Activated CD8-positive, alpha-beta memory T cell treated with anti-CD3 and anti-CD28 coated beads for 4 hours (primary cell): ENCODE measurements around the gene SUFU.

Experiments
- DNase-seq, 2 donors: peaks; one replicate each; pipeline ENCODE4 v3.0.0-alpha.2; 2020; ENCODE audit warnings: low read depth in 2 of 2

Gene SUFU

DNA sequence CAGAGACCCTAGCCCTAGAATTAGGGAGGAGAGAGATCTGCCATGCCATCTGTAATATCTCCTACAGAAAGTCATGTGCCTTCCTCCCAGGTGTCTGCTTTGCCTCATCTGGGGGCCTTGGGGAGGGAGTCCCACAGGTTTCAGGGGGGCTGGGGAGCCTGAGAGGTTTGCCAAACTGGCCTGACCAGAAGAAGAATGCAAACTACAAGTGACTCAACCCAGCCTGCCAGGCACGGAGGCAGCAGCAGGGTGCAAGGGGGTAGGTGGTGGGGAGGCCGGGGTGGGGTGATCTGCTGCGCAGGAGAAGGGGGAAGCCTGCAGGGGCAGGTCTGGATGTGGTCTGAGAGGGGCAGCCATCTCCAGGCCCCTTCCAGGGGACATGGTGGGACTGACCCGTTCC, 130.9 kb downstream of the SUFU start:
- DNase-seq: no peak

DNA sequence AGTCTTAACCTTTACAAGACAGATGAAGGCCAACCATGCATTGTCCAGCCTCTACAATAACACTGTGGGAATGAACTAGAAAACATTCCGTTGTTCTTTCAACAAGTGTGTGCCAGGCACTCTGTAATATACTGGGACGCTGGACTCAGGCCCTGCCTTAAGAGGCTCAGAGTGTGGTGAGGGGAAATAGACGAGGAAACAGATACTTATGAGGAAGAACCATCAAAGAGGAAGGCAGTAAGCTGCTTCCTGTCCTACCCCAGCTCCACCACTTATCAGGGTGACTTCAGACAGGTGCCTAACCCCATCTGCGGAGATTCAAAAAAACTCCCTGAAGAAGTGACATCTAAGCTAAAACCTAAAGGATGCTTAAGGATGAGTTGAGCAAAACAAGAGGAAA, 131.6 kb downstream of the SUFU start:
- DNase-seq: no peak

DNA sequence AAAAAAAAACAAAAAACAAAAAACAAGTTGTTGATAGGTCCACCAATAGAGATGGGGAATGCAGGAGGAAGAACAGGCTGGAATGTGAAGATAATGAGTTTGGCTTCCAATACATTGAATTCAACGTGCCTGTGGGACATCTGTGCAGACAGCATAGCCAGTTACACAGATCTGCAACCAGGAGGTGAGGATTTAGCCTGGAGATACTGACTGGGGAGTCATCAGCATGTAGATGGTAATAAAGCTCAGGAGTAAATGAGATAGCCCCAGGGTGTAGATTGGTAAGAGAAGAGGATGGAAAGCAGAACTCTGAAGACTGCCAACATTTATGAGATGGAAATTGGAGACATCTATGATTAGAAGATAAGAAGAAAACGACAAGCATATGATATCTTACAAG, 135.8 kb downstream of the SUFU start:
- no peak for DNase-seq

DNA sequence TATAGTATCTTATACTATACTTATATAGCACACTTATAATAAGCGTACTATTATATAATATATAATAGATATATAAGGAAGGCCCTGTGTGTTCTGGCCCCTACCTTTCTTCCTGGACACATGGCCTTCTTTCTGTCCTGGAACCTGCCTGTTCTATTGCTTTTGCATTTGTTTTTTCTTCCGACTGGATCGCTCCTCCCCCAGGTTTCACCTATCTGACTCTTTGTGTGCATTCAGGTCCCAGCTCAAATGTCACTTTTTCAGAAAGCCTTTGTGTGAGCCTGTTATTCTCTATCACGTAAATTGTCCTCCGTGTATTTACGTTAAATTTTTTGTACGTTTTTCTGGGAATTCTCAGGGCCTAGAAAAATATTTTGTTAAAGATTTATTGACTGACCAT, 137.6 kb downstream of the SUFU start:
- DNase-seq: no peak

DNA sequence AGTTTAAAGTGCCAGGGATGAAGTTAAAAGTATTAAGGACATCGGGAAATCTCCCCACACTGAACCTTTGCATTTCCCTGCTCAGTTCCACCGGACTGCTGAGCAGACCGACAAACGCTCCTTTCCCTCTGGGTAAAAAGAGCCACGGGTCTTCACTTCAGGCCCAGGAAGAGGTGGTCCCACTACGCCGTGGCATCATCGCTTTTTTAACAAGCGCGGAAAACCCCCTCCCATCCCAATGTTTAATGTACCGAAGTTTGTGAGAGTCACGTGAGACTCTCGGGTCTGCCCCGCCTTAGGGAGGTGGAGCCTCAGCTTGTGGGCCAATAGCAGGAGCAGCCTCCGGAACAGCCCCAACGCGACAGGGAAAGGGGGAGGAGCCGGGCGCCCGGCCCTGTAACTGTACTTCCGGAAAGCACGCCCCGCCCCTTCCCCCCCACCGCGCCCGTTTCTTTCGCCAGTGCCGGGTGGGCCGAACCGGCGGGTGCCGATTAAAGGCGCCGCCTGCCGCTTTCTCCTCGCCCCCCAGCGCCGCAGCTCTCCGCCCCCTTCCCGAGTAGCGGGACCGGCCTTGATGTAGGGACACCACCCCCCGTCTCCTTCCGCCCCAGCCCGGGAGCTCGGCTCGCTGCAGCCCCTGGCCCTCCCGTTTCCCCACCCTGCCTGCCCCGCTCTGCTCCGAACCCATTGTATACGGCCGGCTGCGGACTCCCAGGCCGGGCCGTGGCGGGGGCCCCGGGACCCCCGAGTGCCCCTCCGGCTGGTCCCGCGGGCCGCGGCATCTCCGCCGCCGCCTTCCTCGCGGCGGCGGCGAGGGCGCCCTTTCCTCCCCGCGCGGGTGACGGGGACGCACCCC, 138.3 kb downstream of the SUFU start:
- DNase-seq: peak; percentile 96 to 97

DNA sequence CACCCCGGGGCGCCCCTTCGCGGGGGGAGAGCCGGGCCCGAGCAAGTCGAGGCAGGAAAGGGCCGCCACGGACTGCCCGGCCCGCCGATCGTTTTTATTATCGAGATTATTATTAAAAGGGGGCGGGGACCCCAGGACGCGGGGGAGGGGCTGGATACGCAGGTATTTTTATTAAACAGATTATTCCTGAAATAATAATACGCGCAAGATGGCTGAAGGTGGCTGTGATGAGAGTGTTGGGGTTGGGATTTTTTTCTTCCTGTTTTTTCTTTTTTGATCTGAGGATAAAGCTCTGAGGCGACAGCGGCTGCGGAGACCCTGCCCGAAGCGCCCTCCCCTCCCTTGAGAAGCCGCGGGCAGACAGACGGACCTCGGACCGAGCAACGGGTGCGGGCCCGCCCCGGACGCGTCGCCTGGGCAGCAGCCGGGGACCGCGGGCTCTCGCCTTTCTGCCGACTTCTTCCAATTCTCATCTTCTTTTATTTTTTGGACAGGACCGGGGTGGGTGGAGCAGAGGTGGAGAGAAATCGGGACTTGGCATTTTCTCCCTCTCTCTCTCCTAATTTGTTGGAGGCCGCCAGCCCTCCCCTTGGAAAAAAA, 139.1 kb downstream of the SUFU start:
- no peak for DNase-seq

DNA sequence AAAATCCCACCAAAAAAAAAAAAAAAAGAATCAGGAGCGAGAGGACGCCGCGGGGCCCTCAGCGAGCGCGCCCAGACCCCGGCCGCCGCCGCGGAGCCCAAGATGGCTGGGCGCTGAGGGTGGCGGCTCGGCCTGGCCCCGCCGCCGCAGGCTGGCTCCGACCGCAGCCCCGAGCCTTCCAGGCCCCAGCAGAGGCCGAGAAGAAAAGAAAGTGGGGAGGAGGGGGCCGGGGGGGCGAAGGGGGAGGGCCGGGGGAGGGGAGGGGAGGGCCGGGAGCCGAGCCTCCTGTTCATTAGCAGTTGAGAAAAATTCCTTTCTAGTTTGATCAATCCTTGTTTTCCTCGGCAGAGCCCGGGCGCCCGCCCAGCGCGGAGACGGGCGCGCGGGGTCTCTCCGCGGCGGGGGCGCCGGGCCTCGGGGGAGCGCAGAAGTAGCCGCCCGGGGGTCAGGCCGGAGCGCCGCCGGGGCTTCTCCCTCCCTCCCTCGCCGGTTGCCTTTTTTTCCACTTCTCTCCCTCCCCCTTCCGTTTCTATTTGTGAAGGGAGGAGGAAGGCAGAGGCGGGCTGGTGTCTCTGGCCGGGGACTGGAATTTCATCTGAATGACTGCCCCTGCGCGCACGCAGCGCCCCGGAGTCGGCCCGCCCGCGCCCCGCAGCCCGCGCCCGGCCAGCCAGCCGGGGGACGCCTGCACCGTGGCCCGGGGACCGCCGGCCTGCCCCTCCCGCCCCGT, 139.7 kb downstream of the SUFU start:
- DNase-seq: no peak

DNA sequence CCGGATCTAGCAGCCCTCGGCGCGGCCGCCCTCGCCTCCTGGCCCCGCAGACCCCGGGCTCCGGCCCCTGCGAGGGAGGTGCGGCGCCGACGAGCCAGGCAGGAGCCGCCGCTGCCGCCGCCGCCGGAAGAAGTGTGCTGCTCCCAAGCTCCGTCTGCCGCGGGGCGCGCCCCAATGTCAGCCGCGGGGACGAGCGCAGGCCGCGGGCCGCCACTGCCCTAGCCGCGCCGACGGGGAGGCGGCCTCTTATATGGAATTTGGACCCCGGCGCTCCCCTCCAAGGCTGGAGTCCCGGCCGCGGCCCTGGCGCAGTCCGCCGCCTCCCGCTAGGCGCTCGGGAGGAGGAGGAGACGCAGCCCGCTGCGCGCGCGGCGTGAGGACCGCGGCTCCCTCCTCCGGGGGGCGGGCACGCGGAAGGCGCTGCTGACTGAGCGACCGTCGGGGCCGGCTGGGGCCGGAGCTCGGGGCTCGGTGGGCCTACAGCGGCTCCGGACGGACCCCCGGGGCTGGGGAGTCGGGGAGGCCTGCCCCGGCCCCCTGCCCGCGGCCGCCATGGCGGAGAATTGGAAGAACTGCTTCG, 140.4 kb downstream of the SUFU start, which contains the start of gene TRIM8:
Gene TRIM8, plus strand, starts transcription at position 414 of the 580 bp plus-strand sequence. Its CDS starts 139 bp downstream, at position 553.
- DNase-seq: no peak

DNA sequence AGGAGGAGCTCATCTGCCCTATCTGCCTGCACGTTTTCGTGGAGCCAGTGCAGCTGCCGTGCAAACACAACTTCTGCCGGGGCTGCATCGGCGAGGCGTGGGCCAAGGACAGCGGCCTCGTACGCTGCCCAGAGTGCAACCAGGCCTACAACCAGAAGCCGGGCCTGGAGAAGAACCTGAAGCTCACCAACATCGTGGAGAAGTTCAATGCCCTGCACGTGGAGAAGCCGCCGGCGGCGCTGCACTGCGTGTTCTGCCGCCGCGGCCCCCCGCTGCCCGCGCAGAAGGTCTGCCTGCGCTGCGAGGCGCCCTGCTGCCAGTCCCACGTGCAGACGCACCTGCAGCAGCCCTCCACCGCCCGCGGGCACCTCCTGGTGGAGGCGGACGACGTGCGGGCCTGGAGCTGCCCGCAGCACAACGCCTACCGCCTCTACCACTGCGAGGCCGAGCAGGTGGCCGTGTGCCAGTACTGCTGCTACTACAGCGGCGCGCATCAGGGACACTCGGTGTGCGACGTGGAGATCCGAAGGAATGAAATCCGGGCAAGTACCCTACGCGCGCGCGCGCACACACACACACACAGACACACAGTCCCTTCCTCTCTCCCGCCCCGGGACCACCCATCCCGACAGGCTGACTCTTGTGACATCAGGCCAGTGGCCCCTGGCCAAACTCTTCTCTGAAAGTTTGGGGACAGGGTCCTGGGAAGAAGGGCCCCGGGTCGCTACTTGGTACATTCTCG, 141.0 kb downstream of the SUFU start:
- DNase-seq: peak in 1 of 2 donors; percentile 54

DNA sequence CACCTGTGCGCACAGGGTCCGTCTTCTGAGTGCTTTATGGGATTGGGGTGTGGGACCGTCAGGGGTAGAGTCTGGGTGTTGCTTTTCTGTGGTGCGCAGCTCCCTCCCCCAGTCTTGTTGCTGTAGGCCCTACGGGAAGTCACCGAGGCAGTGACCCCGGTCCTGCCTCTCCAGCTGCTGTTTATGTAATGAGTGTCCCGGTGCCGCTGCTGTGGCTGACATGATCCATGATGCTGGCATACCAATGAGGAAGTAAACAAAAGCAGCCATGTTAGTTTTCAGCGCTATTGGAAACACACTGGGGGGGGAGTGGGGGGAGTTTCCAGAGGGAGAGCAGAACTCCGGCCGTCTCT, 141.6 kb downstream of the SUFU start:
- DNase-seq: no peak

DNA sequence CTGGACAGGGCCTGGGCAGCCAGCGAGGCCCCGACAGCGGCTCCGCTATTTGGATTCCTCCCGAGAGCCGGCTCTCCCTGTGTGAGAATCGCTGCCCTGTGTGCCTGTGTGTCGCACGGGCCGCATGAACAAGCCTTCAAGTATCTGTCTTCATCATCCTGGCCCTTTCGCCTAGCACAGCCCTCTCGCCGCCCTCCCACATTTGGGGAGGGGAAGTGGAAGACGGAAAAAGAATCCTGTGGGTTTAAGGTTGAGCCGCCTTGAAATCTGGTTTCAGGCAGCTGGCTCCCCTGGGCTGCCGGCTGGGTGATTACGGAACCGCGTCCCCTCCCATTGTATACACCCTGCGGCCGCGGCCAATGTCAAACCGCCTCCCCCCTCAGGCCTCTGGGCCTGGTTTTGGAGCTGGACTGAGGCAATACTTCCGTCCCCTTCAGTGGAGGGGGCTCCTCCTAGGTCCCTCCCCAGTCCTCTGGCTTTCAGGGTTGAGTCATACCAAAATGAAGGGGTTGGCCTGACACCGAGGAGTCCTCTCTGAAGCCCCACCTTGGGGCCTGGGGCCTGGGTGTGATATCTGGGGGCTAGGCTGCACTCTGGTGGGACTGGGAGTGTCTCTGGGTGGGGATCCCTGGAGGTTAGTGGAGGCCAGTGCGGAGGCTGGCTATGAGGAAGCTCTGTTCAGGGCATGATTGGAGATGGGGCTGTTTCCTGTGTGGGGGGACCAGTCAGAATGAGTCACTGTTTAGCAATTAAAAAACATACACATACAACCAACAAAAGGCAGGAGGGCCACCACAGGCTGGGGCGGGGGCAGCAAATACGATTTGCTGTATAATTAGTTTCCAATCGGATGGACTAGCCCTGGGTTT, 142.2 kb downstream of the SUFU start:
- peak; percentile 50 to 59 for DNase-seq

DNA sequence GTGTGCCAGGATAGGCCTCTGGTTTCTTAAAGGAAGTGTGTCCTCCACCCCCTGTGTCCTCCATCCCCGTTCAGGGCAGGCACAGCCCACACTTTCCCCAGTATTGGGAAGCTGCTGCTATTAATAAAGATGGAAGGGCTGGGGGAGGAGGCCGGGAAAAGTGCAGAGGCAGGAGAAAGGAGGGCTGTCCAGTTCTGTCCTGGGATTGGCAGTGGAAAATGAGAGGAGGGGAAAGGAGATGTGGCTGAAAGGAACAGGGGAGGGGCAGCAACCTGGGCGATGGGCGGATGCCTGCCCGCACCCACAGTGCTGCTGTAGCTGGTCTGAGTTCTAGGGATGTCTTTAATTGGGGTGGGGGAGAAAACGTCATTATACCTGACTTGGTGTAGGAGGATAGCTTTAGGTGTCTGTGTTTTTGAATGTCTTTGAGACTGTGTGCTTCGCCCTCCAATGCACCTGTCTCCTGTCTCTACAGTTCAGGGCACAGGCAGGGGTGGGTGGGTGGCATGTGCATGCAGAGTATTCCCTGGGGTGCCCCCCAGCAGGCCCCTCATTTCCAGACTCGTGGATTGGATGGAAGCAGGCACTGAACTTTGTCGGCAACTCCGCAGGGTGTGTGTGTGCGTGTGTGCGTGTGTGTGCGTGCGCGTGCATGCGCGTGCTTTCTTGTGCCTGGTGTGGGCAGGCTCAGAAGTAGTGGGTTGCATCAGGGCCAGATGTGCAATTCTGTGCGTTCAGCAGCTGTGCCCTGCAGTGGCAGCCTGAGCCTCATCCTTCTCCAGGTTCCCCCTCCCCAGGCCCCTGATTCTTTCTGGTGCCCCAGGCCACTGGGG, 143.1 kb downstream of the SUFU start:
- DNase-seq: no peak

DNA sequence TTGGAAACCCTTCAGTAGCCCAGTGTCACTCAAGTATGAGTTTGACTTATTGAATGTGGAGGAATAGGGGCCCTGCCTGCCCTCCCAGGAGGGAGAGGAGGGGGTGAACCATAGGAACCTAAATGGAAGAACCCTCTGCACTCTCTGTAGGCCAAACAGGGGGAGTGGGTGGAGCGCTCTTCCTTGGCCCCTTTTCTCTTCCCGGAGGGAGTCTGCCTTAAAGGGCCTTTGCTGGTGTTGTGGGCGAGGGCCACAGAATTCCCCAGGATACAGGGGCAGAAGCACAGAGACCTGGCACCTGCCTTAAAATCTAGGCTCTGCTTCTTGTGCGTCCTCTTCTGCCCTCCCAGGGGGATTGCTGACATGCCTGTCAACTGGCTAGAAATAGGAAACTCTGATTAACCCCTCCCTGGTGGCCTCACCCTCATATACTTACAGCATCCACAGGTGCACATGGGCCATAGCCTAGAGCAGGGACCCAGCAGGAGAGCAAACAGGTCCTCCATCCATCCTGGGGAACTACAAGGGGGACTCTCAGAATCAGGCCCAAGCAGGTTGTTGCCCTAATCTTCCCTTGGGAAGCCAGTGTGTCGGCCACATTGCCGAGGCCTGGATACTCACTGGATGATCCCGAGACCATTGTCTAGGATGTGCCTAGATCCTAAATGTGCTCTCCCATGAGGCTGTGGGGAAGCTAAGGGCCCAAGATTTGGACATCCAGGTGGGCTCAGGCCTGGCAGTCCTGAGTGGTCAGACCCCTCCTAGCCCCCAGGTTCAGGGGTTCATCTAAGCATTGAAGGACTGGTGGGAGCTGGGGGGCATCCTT, 143.9 kb downstream of the SUFU start:
- no peak for DNase-seq

DNA sequence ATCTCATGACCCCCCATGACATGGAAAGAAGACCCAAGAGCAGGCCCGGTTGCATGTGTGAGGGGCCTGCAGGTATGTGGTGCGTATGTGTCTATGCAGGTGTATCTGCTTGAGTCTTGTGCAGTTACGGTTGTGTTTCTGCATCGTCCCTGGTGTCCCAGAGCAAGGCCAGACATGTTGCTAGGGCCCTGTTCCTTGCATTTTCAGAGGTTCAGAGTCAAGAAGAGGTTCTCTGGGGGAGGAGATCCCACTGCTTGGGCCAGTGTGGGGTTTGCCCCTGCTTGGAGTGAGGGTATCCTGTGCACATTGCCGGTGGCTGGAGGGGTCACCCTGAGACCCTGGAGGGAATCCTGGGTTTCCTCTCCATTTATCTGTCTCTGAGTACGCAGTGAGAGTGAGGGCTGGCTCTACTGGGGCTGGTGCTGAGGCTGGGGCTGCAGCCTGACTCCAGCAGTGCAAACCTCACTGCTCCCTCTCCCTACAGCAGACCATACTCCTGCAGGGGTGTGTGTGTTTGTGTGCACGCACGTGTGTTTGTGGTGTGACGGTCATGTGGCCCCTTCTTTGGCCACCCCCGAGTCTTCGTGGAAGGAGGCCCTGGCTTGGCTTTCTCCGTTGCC, 144.6 kb downstream of the SUFU start:
- DNase-seq: no peak

DNA sequence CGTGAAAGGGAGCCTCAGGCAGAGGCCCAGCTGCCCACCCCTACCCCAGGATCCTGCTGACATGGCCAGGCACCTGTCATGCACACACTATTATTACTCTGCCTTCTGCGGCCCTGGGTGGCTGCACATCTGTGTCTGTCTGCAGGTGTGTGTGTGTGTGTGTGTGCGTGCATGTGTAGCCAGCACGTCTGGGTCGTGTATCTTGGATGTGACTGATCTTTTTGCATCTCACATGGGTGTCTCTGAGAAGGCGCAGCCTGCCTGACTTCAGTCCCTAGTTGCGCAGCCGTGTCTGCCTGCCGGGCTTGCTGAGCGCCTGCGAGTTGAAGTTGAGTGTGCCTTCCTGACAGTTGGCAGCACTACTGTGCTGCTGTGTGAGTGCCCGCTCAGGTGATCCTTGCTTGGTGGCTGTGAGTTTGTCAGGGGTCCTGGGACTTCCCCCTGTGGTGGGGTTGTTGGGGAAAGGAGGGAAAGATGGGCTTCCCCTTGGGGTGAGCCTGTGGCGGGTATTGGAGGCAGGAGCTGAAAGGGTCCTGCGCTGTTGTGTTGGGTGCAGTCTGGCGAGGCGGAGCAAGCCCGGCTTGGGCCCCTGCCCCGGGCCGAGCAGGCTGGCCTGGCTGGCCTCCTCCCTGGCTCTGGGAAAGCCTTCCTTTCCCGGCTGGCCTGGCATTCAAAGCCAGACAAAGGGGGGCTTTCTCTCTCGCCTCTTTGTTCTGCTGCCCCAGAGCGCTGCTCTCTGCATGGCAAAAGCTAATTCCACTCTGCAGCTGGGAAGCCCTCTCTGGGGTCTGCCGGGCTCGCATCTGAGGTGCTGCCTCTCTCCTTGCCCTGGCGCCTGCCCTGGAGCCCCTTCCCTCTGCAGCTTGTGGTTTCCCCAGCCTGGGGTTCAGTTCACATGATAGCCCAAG, 145.4 kb downstream of the SUFU start:
- no peak for DNase-seq

DNA sequence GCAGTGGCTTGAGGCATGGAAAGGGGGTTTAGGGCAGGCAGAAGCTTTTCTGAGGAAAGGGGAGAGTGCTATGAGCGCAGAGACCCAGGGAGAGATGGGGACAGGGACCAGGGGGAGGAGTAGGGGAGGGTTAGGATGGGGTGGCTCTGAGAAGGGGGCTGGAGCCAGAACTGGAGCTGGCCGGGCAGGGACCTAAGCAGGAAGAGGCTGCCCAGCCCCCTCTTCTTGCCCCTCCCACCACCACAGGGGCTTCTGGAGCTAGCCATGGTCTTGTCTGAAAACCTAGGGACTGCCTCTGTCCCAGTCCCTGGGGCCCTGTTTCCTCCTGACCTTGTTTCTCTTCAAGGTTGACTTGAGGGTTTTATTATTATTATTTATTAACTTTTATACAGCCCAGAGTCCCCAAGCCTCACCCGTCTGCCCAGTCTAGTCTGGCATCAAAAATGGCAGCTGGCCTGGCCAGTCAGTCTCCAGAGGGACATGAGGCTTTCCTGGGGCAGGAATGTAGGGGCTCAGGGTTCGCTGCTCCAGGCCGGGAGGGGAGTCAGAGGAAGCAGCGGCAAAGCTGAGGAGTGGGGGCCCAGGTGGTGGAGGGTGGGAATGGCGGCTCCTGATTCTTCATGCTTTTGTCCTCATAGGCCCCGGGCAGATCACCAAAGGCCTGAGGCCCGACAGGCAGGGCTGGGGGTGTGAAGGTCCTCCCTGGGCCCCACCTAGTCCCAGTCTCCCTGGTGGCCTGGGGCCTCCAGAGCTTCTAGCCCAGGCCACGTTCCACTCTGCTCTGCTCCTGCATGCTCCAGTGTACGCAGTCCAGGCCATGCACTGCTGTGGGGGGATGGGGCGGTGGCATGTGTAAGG, 146.3 kb downstream of the SUFU start:
- no peak for DNase-seq
